Muscle of arm (tissue), 12 donors: ENCODE measurements around the gene PDGFRB. TPM values are rescaled to one million over a fixed set of nuclear protein-coding genes. Genes with fewer than 3 reads are reported as not detected.

ENCODE experiments used
- DNase-seq: peaks from one replicate; pipeline ENCODE4 v3.0.0-alpha.2; 2013
- polyA plus RNA-seq, 12 donors: library from polyadenylated mRNA; unstranded; fragments of 120-200 nt; gene quantifications; one replicate each; pipeline ENCODE4 v1.2.1, GENCODE V29; 2013; ENCODE audit not compliant: insufficient read length in 12 of 12

The PDGFRB gene
- polyA plus RNA-seq, 12 donors, result 106 to 161 (median 136) TPM; not detected in 1

GRCh38 chr5:150135557-150136304 is 19.9 kb downstream of the PDGFRB start:
- no peak for DNase-seq

GRCh38 chr5:150134198-150134588 is 21.5 kb downstream of the PDGFRB start:
- no peak for DNase-seq

GRCh38 chr5:150133581-150134197 is 22.0 kb downstream of the PDGFRB start:
- DNase-seq, result no peak

- no peak for DNase-seq
Observed at GRCh38 chr5:150132740-150133139, 22.9 kb downstream of the PDGFRB start.

GRCh38 chr5:150131978-150132694 is 23.5 kb downstream of the PDGFRB start:
- DNase-seq, result no peak

- no peak for DNase-seq
Observed at GRCh38 chr5:150131461-150131860, 24.2 kb downstream of the PDGFRB start.

GRCh38 chr5:150130493-150130922 is 25.1 kb downstream of the PDGFRB start:
- DNase-seq, result no peak

- DNase-seq, result peak; percentile 60
Observed at GRCh38 chr5:150129813-150130492, 25.7 kb downstream of the PDGFRB start.

GRCh38 chr5:150129454-150129812 is 26.2 kb downstream of the PDGFRB start:
- DNase-seq, result no peak

- no peak for DNase-seq
Observed at GRCh38 chr5:150126921-150127265, 28.8 kb downstream of the PDGFRB start.

- no peak for DNase-seq
Observed at GRCh38 chr5:150126199-150126920, 29.3 kb downstream of the PDGFRB start.

- no peak for DNase-seq
Observed at GRCh38 chr5:150125334-150125733, 30.3 kb downstream of the PDGFRB start.

GRCh38 chr5:150124596-150124995 is 31.0 kb downstream of the PDGFRB start:
- no peak for DNase-seq

GRCh38 chr5:150124111-150124557 is 31.5 kb downstream of the PDGFRB start:
- no peak for DNase-seq

GRCh38 chr5:150123542-150123941 is 32.1 kb downstream of the PDGFRB start:
- no peak for DNase-seq

GRCh38 chr5:150122536-150123481 is 32.8 kb downstream of the PDGFRB start:
- DNase-seq, result no peak

- DNase-seq, result no peak
Observed at GRCh38 chr5:150122158-150122510, 33.5 kb downstream of the PDGFRB start.

GRCh38 chr5:150121448-150122157 is 34.0 kb downstream of the PDGFRB start:
- DNase-seq, result no peak

GRCh38 chr5:150120617-150121447 is 34.8 kb downstream of the PDGFRB start:
- DNase-seq, result no peak
